ENCODE data around the gene LANCL2. TPM values are rescaled to one million over a fixed set of nuclear protein-coding genes. Genes with fewer than 3 reads are reported as not detected.

Gene LANCL2
- total and polyA plus RNA-seq, 2 experiments from 2014 or later, result 7.3 to 10.7 TPM

DNA sequence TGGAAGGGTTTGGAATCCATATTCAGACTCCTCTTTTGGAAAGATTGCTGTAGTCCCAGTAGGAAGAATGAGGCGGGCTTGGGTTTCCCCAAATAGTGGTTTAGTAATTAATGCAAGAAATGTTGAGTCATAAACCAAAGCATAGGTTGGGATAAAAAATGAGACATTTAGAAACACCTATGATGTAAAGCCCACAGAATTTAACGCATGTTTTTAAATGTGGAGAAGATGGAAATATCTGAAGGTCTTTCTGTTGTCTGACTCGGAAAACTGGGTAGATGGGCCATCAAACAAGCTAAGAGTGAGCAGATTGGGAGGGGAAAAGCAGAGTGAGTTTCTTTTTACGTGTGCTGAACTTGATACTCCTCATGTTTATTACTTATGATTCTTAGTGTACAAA is 62.2 kb downstream of the LANCL2 start (continued):
- TF ChIP-seq, protein P1, sequence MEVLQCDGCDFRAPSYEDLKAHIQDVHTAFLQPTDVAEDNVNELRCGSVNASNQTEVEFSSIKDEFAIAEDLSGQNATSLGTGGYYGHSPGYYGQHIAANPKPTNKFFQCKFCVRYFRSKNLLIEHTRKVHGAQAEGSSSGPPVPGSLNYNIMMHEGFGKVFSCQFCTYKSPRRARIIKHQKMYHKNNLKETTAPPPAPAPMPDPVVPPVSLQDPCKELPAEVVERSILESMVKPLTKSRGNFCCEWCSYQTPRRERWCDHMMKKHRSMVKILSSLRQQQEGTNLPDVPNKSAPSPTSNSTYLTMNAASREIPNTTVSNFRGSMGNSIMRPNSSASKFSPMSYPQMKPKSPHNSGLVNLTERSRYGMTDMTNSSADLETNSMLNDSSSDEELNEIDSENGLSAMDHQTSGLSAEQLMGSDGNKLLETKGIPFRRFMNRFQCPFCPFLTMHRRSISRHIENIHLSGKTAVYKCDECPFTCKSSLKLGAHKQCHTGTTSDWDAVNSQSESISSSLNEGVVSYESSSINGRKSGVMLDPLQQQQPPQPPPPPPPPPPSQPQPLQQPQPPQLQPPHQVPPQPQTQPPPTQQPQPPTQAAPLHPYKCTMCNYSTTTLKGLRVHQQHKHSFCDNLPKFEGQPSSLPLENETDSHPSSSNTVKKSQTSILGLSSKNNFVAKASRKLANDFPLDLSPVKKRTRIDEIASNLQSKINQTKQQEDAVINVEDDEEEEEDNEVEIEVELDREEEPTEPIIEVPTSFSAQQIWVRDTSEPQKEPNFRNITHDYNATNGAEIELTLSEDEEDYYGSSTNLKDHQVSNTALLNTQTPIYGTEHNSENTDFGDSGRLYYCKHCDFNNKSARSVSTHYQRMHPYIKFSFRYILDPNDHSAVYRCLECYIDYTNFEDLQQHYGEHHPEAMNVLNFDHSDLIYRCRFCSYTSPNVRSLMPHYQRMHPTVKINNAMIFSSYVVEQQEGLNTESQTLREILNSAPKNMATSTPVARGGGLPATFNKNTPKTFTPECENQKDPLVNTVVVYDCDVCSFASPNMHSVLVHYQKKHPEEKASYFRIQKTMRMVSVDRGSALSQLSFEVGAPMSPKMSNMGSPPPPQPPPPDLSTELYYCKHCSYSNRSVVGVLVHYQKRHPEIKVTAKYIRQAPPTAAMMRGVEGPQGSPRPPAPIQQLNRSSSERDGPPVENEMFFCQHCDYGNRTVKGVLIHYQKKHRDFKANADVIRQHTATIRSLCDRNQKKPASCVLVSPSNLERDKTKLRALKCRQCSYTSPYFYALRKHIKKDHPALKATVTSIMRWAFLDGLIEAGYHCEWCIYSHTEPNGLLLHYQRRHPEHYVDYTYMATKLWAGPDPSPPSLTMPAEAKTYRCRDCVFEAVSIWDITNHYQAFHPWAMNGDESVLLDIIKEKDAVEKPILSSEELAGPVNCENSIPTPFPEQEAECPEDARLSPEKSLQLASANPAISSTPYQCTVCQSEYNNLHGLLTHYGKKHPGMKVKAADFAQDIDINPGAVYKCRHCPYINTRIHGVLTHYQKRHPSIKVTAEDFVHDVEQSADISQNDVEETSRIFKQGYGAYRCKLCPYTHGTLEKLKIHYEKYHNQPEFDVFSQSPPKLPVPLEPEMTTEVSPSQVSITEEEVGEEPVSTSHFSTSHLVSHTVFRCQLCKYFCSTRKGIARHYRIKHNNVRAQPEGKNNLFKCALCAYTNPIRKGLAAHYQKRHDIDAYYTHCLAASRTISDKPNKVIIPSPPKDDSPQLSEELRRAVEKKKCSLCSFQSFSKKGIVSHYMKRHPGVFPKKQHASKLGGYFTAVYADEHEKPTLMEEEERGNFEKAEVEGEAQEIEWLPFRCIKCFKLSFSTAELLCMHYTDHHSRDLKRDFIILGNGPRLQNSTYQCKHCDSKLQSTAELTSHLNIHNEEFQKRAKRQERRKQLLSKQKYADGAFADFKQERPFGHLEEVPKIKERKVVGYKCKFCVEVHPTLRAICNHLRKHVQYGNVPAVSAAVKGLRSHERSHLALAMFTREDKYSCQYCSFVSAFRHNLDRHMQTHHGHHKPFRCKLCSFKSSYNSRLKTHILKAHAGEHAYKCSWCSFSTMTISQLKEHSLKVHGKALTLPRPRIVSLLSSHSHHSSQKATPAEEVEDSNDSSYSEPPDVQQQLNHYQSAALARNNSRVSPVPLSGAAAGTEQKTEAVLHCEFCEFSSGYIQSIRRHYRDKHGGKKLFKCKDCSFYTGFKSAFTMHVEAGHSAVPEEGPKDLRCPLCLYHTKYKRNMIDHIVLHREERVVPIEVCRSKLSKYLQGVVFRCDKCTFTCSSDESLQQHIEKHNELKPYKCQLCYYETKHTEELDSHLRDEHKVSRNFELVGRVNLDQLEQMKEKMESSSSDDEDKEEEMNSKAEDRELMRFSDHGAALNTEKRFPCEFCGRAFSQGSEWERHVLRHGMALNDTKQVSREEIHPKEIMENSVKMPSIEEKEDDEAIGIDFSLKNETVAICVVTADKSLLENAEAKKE (CRISPR knock-in tag; IDR thresholded peaks at IDR 0.05), result no peak
- TF ChIP-seq STAT1 (IDR thresholded peaks at IDR 0.05; ENCODE audit: unreplicated experiment) (no peak), ZNF331 (CRISPR knock-in tag; IDR thresholded peaks at IDR 0.05; ENCODE audit: low read depth) (no peak), ETS1 (IDR thresholded peaks at IDR 0.05) (no peak), NANOG (IDR thresholded peaks at IDR 0.05; ENCODE audit: borderline replicate concordance) (no peak)

GRCh38 chr7:55427800-55428199 is 62.7 kb downstream of the LANCL2 start:
- Histone ChIP-seq H2AFZ (no peak overlapping the region), H3K4me3 (no peak overlapping the region), H3K27me3 (ENCODE audit: insufficient read depth) (no peaks in the 10 kb centered on the region), H3K4me2 (no peak overlapping the region), H3K36me3 (ENCODE audit: insufficient read depth) (no peaks in the 10 kb centered on the region), H3K4me1 (ENCODE audit: insufficient read depth) (peaks cover 14% of the 10 kb centered on the region), H3K9me2 (ENCODE audit: insufficient read depth) (no peaks in the 10 kb centered on the region), H3K27ac (ENCODE audit: low read depth) (no peak overlapping the region), H3K79me2 (replicated peaks; ENCODE audit: insufficient read depth) (no peaks in the 10 kb centered on the region), H3F3A (replicated peaks; ENCODE audit: low read depth) (no peaks in the 10 kb centered on the region), H4K20me1 (replicated peaks; ENCODE audit: insufficient read depth) (no peaks in the 10 kb centered on the region; the same call in 1 of the 2 replicates)
- H3K27me3 Mint-ChIP-seq (ENCODE audit: insufficient read depth, low read depth, poor library complexity), result peaks cover 3% of the 10 kb centered on the region
- peak overlapping the region; percentile 96; the same call in 1 of the 2 replicates for H3K27ac Mint-ChIP-seq
- ATAC-seq, result peak; percentile 51
- H3K36me3 Mint-ChIP-seq (ENCODE audit: low read depth), result peaks cover 12% of the 10 kb centered on the region
- DNase-seq (ENCODE audit: low spot score), result peak; percentile 19
- no peak overlapping the region for H3K4me3 Mint-ChIP-seq
- TF ChIP-seq NANOG (IDR thresholded peaks at IDR 0.05; ENCODE audit: borderline replicate concordance), result no peak
- no peak for TF ChIP-seq CREB1 (CRISPR knock-in tag; IDR thresholded peaks at IDR 0.05; ENCODE audit: low read depth)
- peaks cover 39% of the 10 kb centered on the region for H3K4me1 Mint-ChIP-seq
- no peaks in the 10 kb centered on the region for H3K9me3 Mint-ChIP-seq

All from GM23338 (cell line).